Peyer's patch (tissue), 4 donors: ENCODE results near the gene MYRFL.

Experiments used
- POLR2A ChIP-seq, 2 donors: fragments of 450-650 bp; IDR thresholded peaks; one replicate each; pipeline ENCODE4 v1.5.1; 2017; ENCODE audit warnings: antibody characterized with exemption in 2 of 2, mild to moderate bottlenecking in 2 of 2, moderate library complexity in 2 of 2
- TF ChIP-seq, protein P1 (sequence below), 6 experiments: fragments of 450-650 bp in 4 of 6; fragments of 200-600 bp in 2 of 6; sonication (generic) in 1 of 6; IDR thresholded peaks; one replicate each; pipeline ENCODE4 v1.5.1; 2017 to 2019; ENCODE audit warnings: antibody characterized with exemption in 6 of 6, mild to moderate bottlenecking in 3 of 6, moderate library complexity in 1 of 6

DNA sequence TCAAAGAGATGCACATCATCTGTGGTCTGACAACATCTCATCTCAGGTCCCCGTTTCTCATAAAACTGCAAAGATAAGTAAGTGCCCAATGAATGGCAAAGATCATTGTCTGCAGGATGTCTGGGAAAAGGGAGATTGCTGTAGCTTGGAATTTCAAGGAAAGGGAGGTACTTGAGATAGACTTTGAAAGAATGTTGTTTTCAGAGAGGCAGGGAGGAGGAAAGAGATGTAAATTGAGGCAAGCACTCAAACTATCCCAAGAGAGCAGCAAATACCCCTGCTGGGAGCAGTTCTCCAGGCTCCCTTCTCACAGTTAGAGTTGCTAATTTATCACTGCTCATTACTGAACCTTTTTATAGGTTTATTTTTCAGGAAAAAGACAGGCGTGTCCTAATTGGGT, 107.1 kb downstream of the MYRFL start:
- TF ChIP-seq, protein P1, sequence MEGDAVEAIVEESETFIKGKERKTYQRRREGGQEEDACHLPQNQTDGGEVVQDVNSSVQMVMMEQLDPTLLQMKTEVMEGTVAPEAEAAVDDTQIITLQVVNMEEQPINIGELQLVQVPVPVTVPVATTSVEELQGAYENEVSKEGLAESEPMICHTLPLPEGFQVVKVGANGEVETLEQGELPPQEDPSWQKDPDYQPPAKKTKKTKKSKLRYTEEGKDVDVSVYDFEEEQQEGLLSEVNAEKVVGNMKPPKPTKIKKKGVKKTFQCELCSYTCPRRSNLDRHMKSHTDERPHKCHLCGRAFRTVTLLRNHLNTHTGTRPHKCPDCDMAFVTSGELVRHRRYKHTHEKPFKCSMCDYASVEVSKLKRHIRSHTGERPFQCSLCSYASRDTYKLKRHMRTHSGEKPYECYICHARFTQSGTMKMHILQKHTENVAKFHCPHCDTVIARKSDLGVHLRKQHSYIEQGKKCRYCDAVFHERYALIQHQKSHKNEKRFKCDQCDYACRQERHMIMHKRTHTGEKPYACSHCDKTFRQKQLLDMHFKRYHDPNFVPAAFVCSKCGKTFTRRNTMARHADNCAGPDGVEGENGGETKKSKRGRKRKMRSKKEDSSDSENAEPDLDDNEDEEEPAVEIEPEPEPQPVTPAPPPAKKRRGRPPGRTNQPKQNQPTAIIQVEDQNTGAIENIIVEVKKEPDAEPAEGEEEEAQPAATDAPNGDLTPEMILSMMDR (IDR thresholded peaks at IDR 0.05) = no peak
- no peak for TF ChIP-seq POLR2A (IDR thresholded peaks at IDR 0.05)
